NCI-H2196 (cell line): ENCODE data around the gene EGFL7.

Source experiments
- DNase-seq: peaks from one replicate; lab custom pipeline; 2025; ENCODE audit not compliant: unreplicated experiment; lab: John Stamatoyannopoulos, UW

Gene EGFL7

GRCh38 chr9:136713550-136713949, 50.8 kb downstream of the EGFL7 start:
- no peak for DNase-seq

- DNase-seq = no peak
These were observed 51.6 kb downstream of the EGFL7 start for GRCh38 chr9:136714096-136714892.

GRCh38 chr9:136714893-136715274, 52.2 kb downstream of the EGFL7 start:
- DNase-seq = no peak

DNA sequence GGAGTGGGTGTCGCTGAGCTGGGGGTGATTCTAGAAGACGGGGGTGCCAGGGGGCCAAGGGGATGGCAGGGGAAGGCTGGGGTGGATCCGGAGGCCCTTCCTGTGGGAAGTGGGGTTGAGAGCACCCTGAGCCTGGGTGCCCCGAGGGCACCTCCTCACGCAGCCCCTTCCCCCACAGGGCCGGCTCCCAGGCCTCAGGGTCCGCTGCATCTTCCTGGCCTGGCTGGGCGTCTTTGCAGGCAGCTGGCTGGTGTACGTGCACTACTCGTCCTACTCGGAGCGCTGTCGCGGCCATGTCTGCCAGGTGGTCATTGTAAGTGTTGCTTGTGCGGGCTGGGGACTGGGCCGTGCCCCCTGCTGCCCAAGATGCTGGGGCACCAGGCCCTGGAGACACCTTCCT, 54.7 kb downstream of the EGFL7 start:
- no peak for DNase-seq

- no peak for DNase-seq
These were observed 55.9 kb downstream of the EGFL7 start for GRCh38 chr9:136718345-136719194.

GRCh38 chr9:136719195-136719880, 56.6 kb downstream of the EGFL7 start:
- no peak for DNase-seq

GRCh38 chr9:136720251-136720897, 57.7 kb downstream of the EGFL7 start:
- no peak for DNase-seq

- no peak for DNase-seq
These were observed 58.2 kb downstream of the EGFL7 start for GRCh38 chr9:136720898-136721338.

GRCh38 chr9:136721339-136722092, 58.8 kb downstream of the EGFL7 start:
- DNase-seq = no peak
